ENCODE results near the gene FYB1. TPM values are rescaled to one million over a fixed set of nuclear protein-coding genes. Genes with fewer than 3 reads are reported as not detected.

The FYB1 gene
- total and polyA plus RNA-seq, 2 donors (not counting 1 experiment from before 2014, with no cell fraction given): not detected

DNA sequence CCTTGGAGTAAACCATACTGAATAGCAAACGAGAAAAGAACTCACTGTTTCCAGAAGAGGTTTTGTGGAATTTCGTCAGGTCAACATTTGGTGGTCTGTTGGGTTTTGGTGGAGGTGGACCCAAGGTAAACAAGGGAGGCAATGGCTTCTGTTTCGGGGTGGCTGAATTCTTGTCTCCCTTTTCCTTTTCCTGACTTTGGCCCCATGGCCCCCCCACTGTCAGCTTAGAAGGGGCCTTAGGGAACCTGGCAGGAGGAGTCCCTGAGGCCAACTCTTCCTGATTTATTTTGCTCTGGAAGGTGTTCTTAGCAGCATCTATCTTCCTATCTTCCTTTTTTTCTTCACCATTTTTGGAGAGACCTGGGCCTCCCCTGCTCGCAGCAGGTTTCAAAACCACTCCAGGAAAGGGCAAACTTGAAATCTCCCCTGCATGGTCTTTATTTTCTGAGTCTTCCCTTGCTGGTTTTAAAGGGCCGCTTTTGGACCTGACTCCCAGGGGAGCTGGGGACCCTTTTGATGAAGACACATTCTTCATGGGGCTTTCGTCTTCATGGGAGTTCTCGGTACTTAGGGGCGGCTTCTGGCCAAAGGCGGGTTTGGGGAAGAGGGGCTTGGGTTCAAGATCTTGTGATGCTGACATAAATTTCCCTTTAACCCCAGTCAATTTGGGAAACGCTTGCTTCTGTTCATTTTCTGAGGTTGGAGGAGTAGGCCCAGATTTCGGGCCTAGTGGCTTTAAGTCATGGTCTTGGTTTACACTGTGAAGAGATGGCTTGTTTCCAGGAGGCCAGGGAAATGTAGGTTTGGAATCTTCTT lies 17.4 kb downstream of the FYB1 start:
- TF ChIP-seq EZH2 (IDR thresholded peaks at IDR 0.05; ENCODE audit: low read length, missing control alignments): no peak
- TF ChIP-seq, protein P1, sequence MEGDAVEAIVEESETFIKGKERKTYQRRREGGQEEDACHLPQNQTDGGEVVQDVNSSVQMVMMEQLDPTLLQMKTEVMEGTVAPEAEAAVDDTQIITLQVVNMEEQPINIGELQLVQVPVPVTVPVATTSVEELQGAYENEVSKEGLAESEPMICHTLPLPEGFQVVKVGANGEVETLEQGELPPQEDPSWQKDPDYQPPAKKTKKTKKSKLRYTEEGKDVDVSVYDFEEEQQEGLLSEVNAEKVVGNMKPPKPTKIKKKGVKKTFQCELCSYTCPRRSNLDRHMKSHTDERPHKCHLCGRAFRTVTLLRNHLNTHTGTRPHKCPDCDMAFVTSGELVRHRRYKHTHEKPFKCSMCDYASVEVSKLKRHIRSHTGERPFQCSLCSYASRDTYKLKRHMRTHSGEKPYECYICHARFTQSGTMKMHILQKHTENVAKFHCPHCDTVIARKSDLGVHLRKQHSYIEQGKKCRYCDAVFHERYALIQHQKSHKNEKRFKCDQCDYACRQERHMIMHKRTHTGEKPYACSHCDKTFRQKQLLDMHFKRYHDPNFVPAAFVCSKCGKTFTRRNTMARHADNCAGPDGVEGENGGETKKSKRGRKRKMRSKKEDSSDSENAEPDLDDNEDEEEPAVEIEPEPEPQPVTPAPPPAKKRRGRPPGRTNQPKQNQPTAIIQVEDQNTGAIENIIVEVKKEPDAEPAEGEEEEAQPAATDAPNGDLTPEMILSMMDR (conservative IDR thresholded peaks at IDR 0.05 in 1 of 2, IDR thresholded peaks at IDR 0.05 in 1 of 2; ENCODE audit: low read depth in 1 of 2, low read length in 2 of 2): no peak
- Histone ChIP-seq H3K27ac (ENCODE audit: insufficient read depth, low read length) (no peak overlapping the region), H4K20me1 (ENCODE audit: control insufficient read depth, extremely low read depth, insufficient read depth, low read length) (no peaks in the 10 kb centered on the region), H3K4me2 (ENCODE audit: extremely low read depth, insufficient read depth, low read length) (no peak overlapping the region), H2AFZ (ENCODE audit: low read length) (no peak overlapping the region), H3K36me3 (ENCODE audit: control insufficient read depth, insufficient read depth, low read length) (no peaks in the 10 kb centered on the region), H3K4me1 (ENCODE audit: control insufficient read depth, extremely low read depth, insufficient read depth, low read length) (no peaks in the 10 kb centered on the region), H3K27me3 (ENCODE audit: control insufficient read depth, insufficient read depth, low read length) (no peaks in the 10 kb centered on the region), H3K9ac (ENCODE audit: insufficient read depth, low read length) (no peak overlapping the region), H3K4me3 (replicated peaks in 1 of 4; ENCODE audit: control extremely low read depth in 1 of 4, insufficient read depth in 1 of 4, low read depth in 3 of 4, low read length in 4 of 4) (no peak overlapping the region), H3K79me2 (ENCODE audit: control insufficient read depth, insufficient read depth, low read length) (no peaks in the 10 kb centered on the region), H3K9me3 (ENCODE audit: control insufficient read depth, insufficient read depth, low read depth, low read length) (no peaks in the 10 kb centered on the region)
- no peak for DNase-seq (ENCODE audit: low read depth in 2 of 2)

DNA sequence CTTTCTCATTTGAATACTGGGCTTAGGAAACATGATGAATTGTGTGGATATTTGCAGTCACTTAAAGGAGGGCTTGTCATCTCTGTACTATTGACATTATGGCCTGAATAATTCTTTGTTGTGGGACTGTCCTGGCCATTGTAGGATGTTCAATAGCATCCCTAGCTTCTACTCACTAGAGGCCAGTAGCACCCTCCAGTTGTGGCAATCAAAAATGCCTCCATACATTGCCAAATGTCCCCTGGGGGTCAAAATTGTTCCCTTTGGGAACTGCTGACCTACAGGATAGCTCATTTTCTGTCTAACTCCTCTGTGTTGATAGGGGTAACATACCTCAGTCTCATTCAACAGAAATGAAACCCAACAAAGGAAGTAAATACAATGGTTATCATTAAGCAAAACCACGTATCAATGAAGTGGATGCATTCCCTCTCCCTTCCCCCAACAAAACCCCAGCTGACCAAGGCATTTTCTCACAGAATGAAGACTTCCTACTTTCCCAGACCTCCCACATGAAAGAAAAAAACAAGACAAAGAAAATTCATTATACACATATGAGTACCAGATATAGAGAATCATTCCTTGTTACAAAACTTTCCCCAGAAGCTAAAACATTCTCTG lies 18.1 kb downstream of the FYB1 start:
- Histone ChIP-seq H3K9me3 (ENCODE audit: control insufficient read depth, insufficient read depth, low read depth, low read length) (no peaks in the 10 kb centered on the region), H3K4me2 (ENCODE audit: extremely low read depth, insufficient read depth, low read length) (no peak overlapping the region), H3K4me1 (ENCODE audit: control insufficient read depth, extremely low read depth, insufficient read depth, low read length) (no peaks in the 10 kb centered on the region), H3K27ac (ENCODE audit: insufficient read depth, low read length) (no peak overlapping the region), H3K36me3 (ENCODE audit: control insufficient read depth, insufficient read depth, low read length) (no peaks in the 10 kb centered on the region), H3K4me3 (replicated peaks in 1 of 4; ENCODE audit: control extremely low read depth in 1 of 4, insufficient read depth in 1 of 4, low read depth in 3 of 4, low read length in 4 of 4) (no peak overlapping the region), H2AFZ (ENCODE audit: low read length) (no peak overlapping the region), H4K20me1 (ENCODE audit: control insufficient read depth, extremely low read depth, insufficient read depth, low read length) (no peaks in the 10 kb centered on the region), H3K79me2 (ENCODE audit: control insufficient read depth, insufficient read depth, low read length) (no peaks in the 10 kb centered on the region), H3K27me3 (ENCODE audit: control insufficient read depth, insufficient read depth, low read length) (no peaks in the 10 kb centered on the region), H3K9ac (ENCODE audit: insufficient read depth, low read length) (no peak overlapping the region)
- TF ChIP-seq, protein P1 (conservative IDR thresholded peaks at IDR 0.05 in 1 of 2, IDR thresholded peaks at IDR 0.05 in 1 of 2; ENCODE audit: low read depth in 1 of 2, low read length in 2 of 2): no peak
- TF ChIP-seq EZH2 (IDR thresholded peaks at IDR 0.05; ENCODE audit: low read length, missing control alignments): no peak
- DNase-seq (ENCODE audit: low read depth in 2 of 2): no peak

DNA sequence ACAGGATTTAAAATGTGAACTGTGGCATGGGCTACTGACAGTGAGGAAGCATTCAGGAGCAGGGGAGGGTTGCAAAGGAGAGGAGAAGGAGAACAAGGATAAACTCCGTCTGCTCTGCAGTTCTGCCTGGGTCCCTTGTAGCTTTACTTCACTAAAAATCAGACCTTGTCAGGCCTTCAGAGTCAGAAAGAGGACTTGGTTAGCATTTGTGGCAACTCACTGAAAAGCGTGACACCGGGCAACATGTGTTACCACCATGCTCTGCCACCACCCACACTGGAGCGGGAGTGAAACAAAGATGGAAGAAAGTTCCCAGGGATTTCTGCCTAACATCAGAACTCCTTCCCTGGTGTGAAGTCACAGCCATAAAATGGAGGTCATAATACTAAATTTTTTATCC lies 19.3 kb downstream of the FYB1 start:
- DNase-seq (ENCODE audit: low read depth in 2 of 2): no peak
- Histone ChIP-seq H4K20me1 (ENCODE audit: control insufficient read depth, extremely low read depth, insufficient read depth, low read length) (no peaks in the 10 kb centered on the region), H3K27me3 (ENCODE audit: control insufficient read depth, insufficient read depth, low read length) (no peaks in the 10 kb centered on the region), H3K36me3 (ENCODE audit: control insufficient read depth, insufficient read depth, low read length) (no peaks in the 10 kb centered on the region), H3K27ac (ENCODE audit: insufficient read depth, low read length) (no peak overlapping the region), H3K4me1 (ENCODE audit: control insufficient read depth, extremely low read depth, insufficient read depth, low read length) (no peaks in the 10 kb centered on the region), H3K79me2 (ENCODE audit: control insufficient read depth, insufficient read depth, low read length) (no peaks in the 10 kb centered on the region), H2AFZ (ENCODE audit: low read length) (no peak overlapping the region), H3K9ac (ENCODE audit: insufficient read depth, low read length) (no peak overlapping the region), H3K4me3 (replicated peaks in 1 of 4; ENCODE audit: control extremely low read depth in 1 of 4, insufficient read depth in 1 of 4, low read depth in 3 of 4, low read length in 4 of 4) (no peak overlapping the region), H3K4me2 (ENCODE audit: extremely low read depth, insufficient read depth, low read length) (no peak overlapping the region), H3K9me3 (ENCODE audit: control insufficient read depth, insufficient read depth, low read depth, low read length) (no peaks in the 10 kb centered on the region)
- TF ChIP-seq, protein P1 (conservative IDR thresholded peaks at IDR 0.05 in 1 of 2, IDR thresholded peaks at IDR 0.05 in 1 of 2; ENCODE audit: low read depth in 1 of 2, low read length in 2 of 2): no peak
- no peak for TF ChIP-seq EZH2 (IDR thresholded peaks at IDR 0.05; ENCODE audit: low read length, missing control alignments)

All from fibroblast of lung (primary cell).